Measurements from ENCODE around the gene COL6A1. TPM values are rescaled to one million over a fixed set of nuclear protein-coding genes. Genes with fewer than 3 reads are reported as not detected.
"Not testable (repeated sequence)": the region's sequence is repeated elsewhere in the genome, so short reads cannot be mapped to it uniquely, and the experiment has no call there.

Gene COL6A1
- total and polyA plus RNA-seq, 2 donors: 678 to 1,050 TPM

DNA sequence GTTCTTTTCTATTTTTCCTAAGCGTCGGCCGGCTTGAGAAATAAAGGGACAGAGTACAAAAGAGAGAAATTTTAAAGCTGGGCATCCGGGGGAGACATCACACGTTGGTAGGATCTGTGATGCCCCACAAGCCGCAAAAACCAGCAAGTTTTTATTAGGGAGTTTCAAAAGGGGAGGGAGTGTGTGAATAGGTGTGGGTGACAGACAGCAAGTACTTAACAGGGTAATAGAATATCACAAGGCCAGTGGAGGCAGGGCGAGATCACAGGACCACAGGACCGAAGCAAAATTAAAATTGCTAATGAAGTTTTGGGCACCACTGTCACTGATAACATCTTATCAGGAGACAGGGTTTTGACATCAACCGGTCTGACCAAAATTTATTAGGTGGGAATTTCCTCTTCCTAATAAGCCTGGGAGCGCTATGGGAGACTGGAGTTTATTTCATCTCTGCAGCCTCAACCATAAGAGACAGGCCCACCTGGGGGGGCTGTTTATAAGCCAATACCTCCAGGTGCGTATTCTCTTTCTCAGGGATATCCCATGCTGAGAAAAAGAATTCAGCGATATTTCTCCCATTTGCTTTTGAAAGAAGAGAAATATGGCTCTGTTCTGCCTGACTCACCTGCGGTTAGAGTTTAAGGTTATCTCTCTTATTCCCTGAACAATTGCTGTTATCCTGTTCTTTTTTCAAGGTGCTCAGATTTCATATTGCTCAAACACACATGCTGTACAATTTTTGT lies 5.7 kb upstream of the COL6A1 start:
- H3K4me3 ChIP-seq (ENCODE audit: low read depth, low read length); H3K27ac ChIP-seq (ENCODE audit: low read depth); H3K36me3 ChIP-seq (ENCODE audit: insufficient read depth); DNase-seq (ENCODE audit: extremely low spot score); H3K4me1 ChIP-seq (ENCODE audit: insufficient read depth): not testable (repeated sequence)
- 64% methylated on average over 13 of the region's 13 CpGs for WGBS

DNA sequence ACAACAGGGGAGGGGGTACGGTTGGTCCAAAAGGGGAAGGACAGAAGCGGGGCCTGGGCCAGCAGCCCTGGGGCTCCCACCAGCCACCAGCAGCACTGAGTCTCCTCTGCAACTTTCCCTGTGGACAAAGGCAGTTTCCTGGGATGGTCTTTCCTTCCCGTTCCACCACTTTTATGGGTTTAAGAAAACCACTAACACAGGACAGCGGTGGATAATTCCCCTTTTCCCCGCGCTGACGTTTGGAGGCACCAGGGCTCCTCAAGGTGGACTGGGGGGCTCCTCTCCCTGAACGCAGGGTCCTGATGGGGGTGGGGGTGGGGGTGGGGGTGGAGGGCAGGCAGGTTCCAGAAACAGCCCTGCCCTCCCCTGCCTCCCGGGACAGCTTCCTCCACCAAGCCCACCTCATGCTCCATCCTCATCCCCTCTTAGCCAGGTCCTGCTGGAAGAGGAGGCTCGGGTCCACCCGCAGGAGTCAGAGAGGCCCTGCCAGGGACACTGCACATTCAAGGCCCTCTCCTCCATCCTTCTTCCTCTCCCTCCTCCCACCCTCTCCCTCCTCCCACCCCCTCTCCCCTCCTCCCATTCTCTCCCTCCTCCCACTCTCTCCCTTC lies 4.8 kb upstream of the COL6A1 start:
- WGBS: 63% methylated on average over 11 of the region's 11 CpGs
- Histone ChIP-seq H3K4me3 (ENCODE audit: low read depth, low read length) (no peak overlapping the region), H3K27ac (ENCODE audit: low read depth) (no peak overlapping the region), H3K36me3 (ENCODE audit: insufficient read depth) (no peaks in the 10 kb centered on the region), H3K4me1 (ENCODE audit: insufficient read depth) (no peaks in the 10 kb centered on the region)
- no peak for DNase-seq (ENCODE audit: extremely low spot score)

DNA sequence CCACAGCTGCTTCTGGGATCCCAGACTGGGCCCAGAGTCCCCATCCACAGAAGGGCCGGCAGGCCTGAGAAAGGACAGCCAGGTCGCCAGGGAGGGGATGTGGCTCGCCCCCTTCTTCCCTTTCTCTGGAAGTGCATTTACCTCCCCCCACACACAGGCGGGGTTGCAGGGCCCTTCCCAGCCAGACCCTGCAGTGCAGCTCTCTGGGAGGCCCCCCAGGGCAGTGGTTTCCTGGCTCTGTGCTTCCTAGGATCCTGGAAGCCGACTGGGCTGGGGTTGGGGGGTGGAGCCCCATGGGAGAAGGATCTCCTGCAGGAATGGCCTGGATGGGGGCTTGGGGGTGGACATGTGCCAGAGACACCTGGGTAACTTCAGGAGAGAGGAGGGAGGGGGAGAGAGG lies 4.2 kb upstream of the COL6A1 start:
- Histone ChIP-seq H3K4me1 (ENCODE audit: insufficient read depth) (no peaks in the 10 kb centered on the region), H3K4me3 (ENCODE audit: low read depth, low read length) (no peak overlapping the region), H3K36me3 (ENCODE audit: insufficient read depth) (no peaks in the 10 kb centered on the region), H3K27ac (ENCODE audit: low read depth) (peak overlapping the region; percentile 72)
- DNase-seq (ENCODE audit: extremely low spot score): no peak
- WGBS: 24% methylated on average over 5 of the region's 5 CpGs

DNA sequence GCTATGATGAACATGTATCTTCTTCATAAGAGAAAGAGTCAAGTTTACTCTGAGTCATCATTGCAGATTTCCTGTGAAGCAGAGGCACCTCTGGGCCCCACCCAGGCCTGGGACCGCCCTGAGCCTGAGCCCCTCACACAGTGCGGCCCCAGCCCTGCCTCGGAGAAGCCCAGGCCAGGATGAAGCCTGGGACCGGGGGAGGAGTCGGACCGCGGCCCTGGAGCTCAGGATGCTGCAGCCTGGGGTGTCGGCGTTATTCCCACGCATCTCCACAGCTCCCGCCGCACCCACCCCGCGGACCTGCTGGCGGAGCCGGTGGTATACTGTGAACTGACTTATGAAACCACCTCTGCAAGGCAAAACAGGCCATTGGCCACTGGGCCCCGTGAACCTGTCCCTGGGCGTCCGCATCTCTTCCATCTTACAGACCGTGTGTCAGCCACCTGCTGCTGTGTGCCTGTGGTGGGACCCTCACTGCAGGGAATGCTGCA lies 2.4 kb upstream of the COL6A1 start:
- DNase-seq (ENCODE audit: extremely low spot score): no peak
- Histone ChIP-seq H3K36me3 (ENCODE audit: insufficient read depth) (no peaks in the 10 kb centered on the region), H3K27ac (ENCODE audit: low read depth) (peak overlapping the region; percentile 55), H3K4me1 (ENCODE audit: insufficient read depth) (no peaks in the 10 kb centered on the region), H3K4me3 (ENCODE audit: low read depth, low read length) (no peak overlapping the region)
- 58% methylated on average over 20 of the region's 20 CpGs for WGBS

DNA sequence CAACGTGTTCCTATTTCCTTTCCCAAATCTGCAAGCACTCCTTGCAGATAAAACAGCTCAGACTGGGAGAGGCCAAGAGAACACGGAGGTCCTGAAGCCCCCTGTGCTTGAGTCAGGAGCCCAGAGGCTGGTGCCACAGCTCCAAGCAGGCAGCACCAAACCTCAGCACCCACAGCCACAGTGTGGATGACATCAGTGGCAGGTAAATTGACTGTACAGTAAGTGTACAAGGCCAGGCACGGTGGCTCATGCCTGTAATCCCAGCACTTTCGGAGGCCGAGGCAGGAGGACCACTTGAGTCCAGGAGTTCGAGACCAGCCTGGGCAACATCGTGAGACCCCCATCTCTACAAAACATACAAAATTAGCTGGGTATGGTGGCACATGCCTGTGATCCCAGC lies 1.9 kb upstream of the COL6A1 start:
- no peak for DNase-seq (ENCODE audit: extremely low spot score)
- Histone ChIP-seq H3K27ac (ENCODE audit: low read depth) (no peak overlapping the region), H3K36me3 (ENCODE audit: insufficient read depth) (no peaks in the 10 kb centered on the region), H3K4me3 (ENCODE audit: low read depth, low read length) (no peak overlapping the region), H3K4me1 (ENCODE audit: insufficient read depth) (no peaks in the 10 kb centered on the region)
- 82% methylated on average over 7 of the region's 7 CpGs for WGBS

DNA sequence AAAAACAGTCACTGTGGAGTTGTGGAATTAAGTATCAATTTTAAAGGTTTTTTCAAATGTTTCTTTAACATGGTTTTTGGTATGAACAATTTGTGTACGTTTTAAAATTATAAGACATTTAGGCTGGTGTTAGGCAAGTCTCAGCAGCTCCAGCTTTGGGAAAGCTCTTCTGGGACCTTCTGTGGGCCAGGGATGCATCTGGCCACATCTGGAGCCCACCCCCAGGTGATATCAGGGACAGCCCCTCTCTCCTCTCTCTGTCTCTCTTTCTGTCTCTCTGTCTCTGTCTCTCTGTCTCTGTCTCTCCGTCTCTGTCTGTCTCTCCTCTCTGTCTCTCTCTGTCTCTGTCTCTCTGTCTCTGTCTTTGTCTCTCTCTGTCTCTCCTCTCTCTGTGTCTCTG lies 1.3 kb upstream of the COL6A1 start:
- 64% methylated on average over 2 of the region's 2 CpGs for WGBS
- DNase-seq (ENCODE audit: extremely low spot score): no peak
- H3K4me3 ChIP-seq (ENCODE audit: low read depth, low read length): no peak overlapping the region

DNA sequence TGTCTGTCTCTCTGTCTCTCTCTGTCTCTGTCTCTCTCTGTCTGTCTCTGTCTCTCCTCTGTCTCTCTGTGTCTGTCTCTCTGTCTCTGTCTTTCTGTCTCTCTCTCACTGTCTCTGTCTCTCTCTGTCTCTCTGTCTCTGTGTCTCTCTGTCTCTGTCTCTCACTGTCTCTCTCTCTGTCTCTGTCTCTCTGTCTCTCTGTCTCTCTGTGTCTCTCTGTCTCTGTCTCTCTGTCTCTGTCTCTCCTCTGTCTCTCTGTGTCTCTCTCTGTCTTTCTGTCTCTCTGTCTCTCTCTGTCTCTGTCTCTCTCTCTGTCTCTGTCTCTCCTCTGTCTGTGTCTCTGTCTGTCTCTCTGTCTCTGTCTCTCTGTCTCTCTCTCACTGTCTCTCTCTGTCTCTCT lies 873 bp upstream of the COL6A1 start:
- Histone ChIP-seq H3K36me3 (ENCODE audit: insufficient read depth) (no peaks in the 10 kb centered on the region), H3K27ac (ENCODE audit: low read depth) (peak overlapping the region; percentile 56), H3K4me1 (ENCODE audit: insufficient read depth) (no peaks in the 10 kb centered on the region), H3K4me3 (ENCODE audit: low read depth, low read length) (peak overlapping the region; percentile 34)
- DNase-seq (ENCODE audit: extremely low spot score): no peak

More for the DNA sequence above, 1.3 kb upstream of the COL6A1 start:
- H3K27ac ChIP-seq (ENCODE audit: low read depth): peak overlapping the region; percentile 42
- H3K4me1 ChIP-seq (ENCODE audit: insufficient read depth): no peaks in the 10 kb centered on the region
- H3K36me3 ChIP-seq (ENCODE audit: insufficient read depth): no peaks in the 10 kb centered on the region

DNA sequence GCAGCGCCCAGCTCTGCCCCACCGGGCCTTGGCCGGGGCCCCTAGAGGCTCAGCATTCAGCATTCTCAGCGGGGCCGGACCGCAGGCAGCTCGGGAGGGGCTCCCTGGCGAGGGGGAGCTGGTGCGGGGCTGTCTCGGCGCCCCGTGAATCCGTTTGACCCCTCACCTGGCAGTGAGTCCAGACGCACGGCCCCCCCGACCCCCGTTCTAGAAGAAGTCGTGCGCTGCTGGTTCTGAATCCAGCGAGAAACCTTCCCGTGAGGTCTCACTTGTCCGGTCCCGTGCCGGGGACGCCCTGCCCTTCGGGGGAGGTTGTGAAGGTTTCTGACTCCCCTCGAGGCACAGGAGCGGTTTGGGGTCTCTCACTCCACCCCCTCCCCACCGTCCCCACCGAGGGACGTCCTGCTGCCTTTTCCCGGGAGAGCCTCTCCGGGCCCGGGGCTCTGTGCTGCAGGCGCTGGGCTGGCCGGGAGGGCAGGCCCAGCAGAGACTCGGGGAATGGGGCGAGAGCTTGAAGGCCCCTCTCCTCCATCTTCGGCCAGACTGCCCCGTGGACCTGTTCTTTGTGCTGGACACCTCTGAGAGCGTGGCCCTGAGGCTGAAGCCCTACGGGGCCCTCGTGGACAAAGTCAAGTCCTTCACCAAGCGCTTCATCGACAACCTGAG lies 655 bp downstream of the COL6A1 start:
- H3K4me1 ChIP-seq (ENCODE audit: insufficient read depth): no peaks in the 10 kb centered on the region
- 1% methylated on average over 45 of the region's 45 CpGs for WGBS

DNA sequence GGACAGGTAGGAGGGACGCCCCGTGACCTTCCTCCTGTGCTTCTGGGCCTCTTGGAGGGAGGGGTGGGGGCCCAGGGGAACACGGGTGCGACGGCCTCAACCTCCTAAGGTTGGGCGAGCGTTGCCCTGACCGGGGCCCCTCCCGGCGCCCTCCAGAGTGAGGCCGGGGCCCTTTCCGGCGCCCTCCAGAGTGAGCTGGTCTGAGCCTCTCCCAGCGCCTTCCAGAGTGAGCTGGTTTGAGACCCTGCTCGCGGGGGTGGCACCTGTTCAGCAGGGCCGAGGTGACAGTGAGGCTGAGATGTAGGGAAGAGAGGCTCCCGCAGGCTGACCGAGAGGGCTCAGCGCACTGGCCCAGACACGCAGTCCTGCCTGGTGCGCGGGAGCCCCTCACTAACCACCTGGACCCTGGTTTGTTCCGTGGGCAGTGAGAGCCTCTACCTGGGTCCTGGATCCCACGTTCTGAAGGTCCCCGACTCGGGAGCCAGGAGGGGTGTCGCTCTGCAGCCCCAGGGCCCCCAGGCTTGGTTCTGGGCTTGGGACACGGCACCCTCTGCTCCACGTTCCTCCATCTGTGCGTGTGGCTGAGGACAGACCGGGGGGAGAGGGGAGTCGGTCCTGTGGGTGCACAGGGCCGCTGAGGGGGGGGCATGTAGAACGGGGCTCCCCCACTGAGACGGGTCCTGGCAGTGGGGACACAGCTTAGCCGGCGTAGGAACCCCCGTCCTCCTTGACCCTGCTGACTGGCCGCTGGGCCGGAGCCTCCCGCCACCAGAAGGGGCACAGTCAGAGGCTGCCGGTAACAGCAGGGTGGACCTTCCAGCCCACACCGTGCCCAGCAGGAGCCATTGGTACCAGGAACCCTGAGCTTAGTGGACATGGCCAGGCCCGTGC lies 1.4 kb downstream of the COL6A1 start:
- peak overlapping the region; percentile 87 for H3K27ac ChIP-seq (ENCODE audit: low read depth)
- H3K36me3 ChIP-seq (ENCODE audit: insufficient read depth): no peaks in the 10 kb centered on the region
- H3K4me1 ChIP-seq (ENCODE audit: insufficient read depth): no peaks in the 10 kb centered on the region
- peak overlapping the region; percentile 76 for H3K4me3 ChIP-seq (ENCODE audit: low read depth, low read length)
- no peak for DNase-seq (ENCODE audit: extremely low spot score)
- 16% methylated on average over 45 of the region's 45 CpGs for WGBS

More for the DNA sequence above, 655 bp downstream of the COL6A1 start:
- no peaks in the 10 kb centered on the region for H3K36me3 ChIP-seq (ENCODE audit: insufficient read depth)
- peak overlapping the region; percentile 76 for H3K4me3 ChIP-seq (ENCODE audit: low read depth, low read length)
- DNase-seq (ENCODE audit: extremely low spot score): no peak
- peak overlapping the region; percentile 87 for H3K27ac ChIP-seq (ENCODE audit: low read depth)

DNA sequence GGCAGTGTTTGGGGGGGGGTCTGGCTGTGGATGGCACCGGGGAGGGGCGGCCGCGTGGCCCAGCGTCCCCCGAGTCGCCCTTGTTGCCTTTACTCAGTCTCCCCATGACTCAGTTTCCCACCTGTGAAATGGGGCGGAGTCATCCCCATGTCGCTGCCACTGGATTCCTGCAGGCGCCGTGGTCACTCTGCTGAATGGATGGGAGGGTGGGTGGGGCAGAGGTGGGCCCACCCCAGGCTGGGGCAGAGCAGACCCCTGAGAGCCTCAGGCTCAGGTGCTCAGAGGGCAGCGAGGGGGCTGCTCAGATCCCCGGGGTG lies 2.0 kb downstream of the COL6A1 start:
- no peak overlapping the region for H3K27ac ChIP-seq (ENCODE audit: low read depth)
- peak overlapping the region; percentile 76 for H3K4me3 ChIP-seq (ENCODE audit: low read depth, low read length)
- H3K4me1 ChIP-seq (ENCODE audit: insufficient read depth): no peaks in the 10 kb centered on the region
- DNase-seq (ENCODE audit: extremely low spot score): no peak
- WGBS: 49% methylated on average over 13 of the region's 13 CpGs
- H3K36me3 ChIP-seq (ENCODE audit: insufficient read depth): no peaks in the 10 kb centered on the region

DNA sequence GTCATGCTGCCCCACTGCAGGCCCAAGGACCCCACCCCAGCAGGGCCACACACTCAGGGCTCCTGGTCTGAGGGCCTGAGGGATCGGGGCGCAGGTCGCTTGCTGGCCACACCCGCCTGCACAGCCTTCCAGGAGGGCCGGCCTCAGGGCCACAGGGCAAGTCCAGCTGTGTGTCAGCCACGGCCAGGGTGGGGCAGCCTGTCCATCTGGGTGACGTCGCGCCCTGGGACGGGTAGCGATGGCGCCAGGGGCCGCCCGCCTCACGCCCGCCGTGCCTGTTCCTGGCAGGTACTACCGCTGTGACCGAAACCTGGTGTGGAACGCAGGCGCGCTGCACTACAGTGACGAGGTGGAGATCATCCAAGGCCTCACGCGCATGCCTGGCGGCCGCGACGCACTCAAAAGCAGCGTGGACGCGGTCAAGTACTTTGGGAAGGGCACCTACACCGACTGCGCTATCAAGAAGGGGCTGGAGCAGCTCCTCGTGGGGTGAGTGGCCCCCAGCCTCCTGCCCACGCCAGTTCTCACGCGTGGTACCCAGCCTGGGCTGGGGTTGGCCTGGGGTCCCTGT lies 2.5 kb downstream of the COL6A1 start:
- Histone ChIP-seq H3K27ac (ENCODE audit: low read depth) (peak overlapping the region; percentile 82), H3K4me3 (ENCODE audit: low read depth, low read length) (peak overlapping the region; percentile 76), H3K4me1 (ENCODE audit: insufficient read depth) (no peaks in the 10 kb centered on the region), H3K36me3 (ENCODE audit: insufficient read depth) (no peaks in the 10 kb centered on the region)
- no peak for DNase-seq (ENCODE audit: extremely low spot score)
- 64% methylated on average over 38 of the region's 38 CpGs for WGBS

DNA sequence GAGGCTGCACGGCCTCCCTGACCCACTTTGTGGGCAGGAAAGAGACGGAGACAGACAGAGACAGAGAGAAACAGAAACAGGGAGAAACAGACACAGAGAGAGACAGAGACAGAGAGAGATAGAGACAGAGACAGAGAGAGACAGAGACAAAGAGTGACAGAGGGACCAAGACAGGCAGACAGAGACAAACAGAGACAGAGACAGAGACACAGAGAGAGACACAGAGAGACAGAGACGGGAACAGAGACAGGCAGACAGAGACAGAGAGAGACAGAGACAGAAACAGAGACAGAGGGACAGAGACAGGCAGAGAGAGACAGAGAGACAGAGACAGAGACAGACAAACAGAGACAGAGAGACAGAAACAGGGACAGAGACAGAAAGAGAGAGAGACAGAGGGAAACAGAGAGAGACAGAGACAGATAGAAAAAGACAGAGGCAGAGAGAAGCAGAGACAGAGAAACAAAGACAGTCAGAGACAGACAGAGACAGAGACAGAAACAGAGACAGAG lies 3.1 kb downstream of the COL6A1 start:
- Histone ChIP-seq H3K4me3 (ENCODE audit: low read depth, low read length) (no peak overlapping the region), H3K27ac (ENCODE audit: low read depth) (peak overlapping the region; percentile 82), H3K36me3 (ENCODE audit: insufficient read depth) (no peaks in the 10 kb centered on the region), H3K4me1 (ENCODE audit: insufficient read depth) (no peaks in the 10 kb centered on the region)
- 62% methylated on average over 3 of the region's 3 CpGs for WGBS
- DNase-seq (ENCODE audit: extremely low spot score): no peak

Data from urinary bladder (tissue), 4 donors.